Measurements from ENCODE around the gene MAGI1.
"Not testable (repeated sequence)": the region's sequence is repeated elsewhere in the genome, so short reads cannot be mapped to it uniquely, and the experiment has no call there.

The MAGI1 gene

DNA sequence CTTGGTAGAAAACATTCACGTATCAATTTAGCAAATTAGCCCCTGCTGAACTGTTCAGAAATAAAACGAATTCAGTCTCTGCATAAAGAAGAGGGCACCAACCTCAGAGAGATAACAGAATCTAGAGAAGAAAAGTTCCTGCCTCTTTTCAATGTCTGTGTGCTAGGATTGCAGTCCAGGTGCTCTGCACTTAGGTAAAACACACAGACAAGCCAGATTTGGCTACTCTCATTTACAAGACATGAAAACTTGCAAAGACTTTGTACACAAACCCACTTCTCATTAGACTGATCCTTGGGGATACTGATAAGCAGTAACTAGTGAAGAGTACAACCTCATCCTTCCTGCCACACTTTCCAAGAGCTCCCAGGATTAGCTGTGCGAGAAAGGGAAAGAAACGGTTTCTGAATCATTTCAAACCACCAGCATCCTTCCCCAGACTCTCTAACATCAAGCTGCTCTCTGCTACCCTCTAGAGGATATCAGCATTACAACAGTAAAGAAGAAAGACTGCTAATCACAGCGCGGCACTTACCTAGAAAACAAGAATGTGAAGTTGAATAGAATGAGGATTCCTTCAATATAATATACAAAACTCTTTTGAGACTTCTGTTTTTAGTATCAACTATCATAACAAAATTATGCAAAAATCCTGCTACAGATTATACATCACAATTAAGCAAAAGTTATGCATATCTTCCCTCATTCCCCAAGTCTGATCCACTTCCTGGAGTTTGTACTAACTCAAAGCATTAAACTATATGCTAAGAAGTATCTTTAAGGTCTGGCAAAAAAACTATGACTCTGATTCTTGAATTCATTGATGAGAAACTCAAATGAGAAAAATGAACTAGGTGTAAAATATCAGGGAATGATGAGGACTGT is 306.4 kb downstream of the MAGI1 start:
- no peak for DNase-seq

DNA sequence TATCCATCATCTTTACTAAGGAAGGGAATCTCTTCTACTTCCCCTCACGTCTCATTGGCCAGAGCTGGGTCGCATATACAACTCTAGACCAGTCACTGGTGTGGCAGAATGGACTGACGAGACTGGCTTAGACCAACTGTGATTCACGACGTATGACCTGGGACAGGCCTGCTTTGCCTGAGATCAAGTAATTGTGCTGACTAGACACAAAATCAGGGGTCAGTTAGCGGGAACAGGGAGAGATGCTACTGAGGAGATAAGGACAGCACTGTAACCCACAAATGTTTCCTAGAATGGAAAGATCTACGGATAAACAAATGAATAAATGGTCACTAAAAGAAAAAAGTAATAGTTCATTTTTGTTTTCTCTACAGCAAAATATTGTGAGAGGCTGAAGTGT is 308.3 kb downstream of the MAGI1 start:
- no peak for DNase-seq

DNA sequence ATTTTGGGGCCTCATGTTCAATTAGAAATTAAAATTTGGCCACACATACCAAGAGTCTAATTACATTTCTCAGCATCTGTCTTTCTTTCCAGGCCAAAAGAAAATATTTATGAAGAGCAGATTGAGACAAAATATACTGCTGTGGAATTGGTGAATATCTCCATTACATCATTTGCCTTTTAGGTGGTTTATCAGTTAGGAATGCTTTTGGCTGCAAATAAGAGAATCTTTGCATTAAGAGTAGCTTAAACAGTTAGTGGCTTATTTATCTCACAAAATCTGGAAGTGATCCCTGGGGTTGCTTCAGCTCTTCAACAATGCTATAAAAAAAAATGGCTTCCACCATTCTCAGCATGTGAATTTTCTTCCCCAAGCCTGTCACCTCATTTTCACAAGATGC is 308.7 kb downstream of the MAGI1 start:
- no peak for DNase-seq

DNA sequence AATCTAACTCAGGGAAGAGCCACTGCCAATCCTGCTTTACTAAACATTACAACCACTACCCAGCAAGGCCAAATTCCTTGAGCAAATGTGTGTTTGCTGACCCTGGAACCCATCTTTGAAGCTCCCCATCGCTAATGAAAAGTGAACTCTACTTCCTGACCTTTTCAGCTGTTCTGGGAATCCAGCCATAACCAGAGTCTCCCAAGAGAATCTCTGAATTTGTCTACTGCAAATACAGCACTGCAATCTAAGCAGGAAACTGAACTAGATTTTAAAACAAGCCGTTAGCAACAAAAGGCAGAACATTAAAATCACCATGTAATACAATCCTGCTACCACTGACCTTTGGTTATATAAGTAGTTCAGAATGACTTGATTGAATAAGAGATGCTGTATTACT is 309.2 kb downstream of the MAGI1 start:
- peak; percentile 61 for DNase-seq

DNA sequence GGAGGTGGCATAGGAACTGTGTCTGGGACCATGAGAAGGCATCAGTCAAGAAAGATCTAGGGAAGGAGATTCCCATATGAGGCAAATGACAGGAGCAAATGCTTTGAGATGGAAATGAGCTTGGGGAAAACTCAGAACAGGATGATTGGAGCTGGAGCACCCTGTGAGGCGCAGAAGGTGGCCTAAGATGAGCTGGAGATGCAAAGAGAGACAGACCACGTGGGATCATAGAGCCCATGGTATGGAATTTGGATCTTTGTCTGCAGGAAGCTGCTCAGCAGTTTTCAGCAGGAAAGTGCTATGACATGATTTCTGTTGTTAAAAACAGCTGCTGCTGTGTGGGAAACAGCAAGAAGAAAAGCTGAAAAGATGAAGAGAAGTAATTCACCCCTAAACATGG is 310.6 kb downstream of the MAGI1 start:
- DNase-seq: no peak

DNA sequence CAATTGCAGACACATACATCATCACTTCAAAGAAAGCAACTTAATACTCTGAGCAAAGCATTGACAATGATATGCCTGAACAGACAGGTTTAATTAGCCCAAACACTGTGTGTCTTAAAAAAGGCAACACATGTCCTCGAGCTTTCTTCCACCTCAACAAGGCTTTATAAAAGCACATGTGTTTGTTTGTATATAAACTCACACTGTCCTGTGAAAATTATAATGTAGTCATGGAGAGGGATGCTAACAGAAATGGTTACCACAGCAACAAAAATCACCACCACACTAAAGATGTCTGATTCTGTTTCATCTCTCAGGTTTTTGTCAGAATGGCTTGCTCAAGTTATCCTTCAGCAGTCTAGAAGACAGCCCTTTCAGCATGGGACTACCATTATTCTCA is 314.7 kb downstream of the MAGI1 start:
- DNase-seq: no peak

DNA sequence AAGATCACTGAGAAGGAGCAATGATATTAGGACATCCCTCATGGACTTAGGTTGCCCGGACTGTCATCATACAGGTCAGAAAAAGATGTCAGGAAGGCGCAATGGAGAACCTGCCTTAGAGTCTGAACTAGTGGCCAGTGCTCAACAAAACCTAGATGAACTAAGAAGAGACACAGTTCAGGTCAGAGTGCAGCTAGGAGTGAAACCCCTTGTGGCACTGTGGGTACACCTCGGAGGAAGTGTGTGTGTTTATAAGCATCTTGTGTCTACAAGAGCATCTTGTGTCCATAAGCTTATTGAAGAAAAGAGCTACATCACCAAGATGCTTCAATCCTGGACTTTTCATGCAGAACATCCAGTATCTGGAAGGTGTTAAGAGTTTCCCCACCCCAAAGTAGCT is 315.7 kb downstream of the MAGI1 start:
- DNase-seq: no peak

DNA sequence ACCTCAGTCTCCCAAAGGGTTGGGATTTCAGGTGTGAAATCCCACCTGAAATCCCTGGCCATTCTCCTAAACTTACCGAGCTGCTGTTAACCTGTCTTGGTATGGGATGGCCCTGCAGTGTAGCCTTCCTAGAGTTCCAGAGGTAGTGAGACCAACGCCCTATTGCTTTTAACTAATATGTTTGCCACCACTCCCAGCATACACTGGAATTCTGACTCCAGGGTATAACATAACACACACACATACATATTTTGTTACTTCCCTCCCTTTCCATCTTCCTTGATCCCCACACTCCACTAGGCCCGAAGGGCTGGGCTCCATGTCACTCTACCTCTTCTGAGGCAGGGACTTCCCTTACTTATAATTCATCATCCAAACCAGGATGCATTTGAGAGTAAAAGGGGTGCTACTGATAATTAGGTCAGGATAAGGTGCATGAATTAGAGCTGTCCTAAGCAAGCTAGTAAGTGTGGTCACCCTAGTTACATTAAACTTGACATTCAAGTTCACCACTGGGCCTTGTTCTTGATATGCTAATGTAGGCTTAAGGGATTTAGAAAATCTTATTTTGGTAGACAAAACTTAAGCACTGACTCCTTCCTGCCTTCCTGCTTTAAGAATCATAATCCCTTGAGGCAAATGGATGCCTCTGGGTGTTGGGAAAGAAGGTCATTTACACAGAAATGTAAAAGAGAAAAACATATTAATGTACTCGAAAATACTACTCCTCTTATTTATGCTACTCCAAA is 317.6 kb downstream of the MAGI1 start:
- DNase-seq: no peak

DNA sequence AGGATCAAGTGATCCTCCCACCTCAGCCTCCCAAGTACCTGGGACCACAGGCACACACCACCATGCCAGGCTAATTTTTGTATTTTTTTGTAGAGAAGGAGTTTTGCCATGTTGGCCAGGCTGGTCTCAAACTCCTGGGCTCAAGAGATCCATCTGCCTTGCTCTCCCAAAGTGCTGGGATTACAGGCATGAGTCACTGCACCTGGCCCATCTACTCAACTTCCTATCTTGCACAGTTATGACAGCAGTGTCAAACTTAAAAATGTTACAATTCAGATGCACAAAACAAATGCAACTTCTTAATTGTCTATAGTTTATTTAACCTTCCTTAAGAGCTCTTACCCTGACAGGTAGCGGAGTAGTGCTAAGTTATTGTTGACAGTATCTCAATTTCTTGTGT is 319.1 kb downstream of the MAGI1 start:
- DNase-seq: not testable (repeated sequence)

DNA sequence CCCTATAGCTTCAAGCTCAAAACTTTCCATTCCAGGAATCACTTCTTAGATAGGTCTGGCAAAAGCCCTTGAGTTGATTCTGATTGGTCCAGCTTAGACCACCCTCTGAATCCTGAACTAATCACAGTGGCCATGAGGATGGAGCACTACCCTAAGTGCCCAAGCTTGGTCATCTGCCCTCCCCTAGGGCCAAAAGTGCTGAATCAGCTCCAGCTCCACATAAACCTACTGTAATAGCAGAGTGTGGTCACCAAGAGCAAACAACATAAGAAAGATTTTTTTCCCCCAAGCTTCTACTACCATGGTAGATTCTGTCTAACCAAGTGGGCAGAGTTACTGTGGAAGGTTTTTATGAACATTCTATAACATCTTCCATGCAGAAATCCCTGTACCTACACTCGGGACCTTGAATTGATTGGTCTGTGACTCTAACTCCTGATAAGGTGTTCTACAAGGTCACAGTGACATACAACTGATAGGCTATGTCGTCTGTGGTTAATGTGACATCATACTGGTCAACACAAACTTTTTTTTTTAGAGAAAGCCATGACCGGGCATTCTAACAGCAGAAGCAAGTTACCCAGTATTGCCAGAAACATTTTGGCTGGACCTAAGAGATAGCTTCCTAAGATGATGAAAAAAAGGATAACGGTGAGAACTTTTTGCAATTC is 320.9 kb downstream of the MAGI1 start:
- no peak for DNase-seq

DNA sequence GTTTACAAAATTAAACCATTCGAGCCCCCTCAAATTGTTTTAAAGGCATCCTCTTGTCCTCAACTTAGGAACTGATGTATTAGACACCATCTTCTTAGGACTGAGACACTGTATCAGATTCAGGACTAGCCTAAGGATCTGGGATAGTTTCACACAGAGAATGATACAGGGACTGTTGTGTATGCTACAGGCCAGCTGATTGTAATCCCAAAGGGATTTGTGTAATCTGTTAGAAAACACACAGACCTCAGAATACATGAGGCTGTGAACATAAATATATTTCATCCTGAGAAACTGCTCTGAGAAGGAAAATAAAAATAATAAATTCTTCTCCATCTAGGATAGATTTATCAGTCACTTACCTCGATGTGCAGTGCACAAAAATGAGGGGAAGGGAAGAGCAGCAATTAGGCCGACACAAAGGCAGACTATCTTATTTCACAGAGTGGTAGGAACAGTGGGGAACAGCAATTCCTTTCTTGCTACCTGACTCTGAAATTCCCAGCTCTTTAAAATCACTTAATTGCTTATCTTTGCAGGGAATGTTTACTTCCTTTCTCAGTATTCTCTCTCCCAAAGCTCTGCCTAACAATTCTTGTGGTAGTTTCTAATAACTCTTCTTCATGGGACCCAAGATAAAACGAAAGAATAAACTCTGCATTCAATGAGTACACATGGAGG is 322.5 kb downstream of the MAGI1 start:
- no peak for DNase-seq

DNA sequence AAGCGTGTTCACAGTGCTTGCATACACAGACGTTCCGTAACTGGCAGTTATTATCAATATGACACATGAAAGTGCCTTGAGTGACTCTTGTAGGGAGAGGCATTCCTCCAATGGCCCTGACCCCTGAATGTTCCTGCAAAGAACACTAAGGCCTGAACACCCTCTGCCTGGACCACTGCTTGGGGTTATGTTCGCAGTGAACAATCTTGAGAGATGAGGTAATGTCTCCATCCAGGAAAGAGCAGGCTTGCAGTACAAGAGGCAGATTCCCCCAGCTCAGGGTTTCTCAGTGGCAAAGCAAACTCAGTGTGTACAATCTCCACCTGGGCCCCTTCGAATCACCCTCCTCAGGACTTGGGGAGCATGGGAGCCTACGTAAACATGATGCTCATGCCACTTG is 324.6 kb downstream of the MAGI1 start:
- DNase-seq: no peak

DNA sequence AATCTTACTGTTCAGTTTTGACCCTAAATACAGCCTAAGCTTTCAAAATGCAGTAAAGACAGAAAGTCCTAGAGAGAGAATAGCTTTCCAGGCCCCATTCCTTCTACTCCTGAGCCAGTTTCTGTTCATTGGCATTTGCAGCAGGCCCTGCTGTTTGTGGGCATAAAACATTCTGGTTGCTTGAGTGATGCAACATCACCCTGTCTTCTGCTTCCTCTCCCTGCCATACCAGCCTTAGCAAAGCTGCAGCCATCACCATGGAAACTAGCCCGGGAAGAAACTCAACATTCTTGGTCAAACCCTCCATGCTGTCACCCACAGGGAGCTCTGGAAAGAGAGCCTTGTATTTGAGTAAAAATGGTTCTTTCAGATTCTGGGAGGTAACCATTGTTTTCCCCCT is 325.7 kb downstream of the MAGI1 start:
- peak; percentile 35 for DNase-seq

DNA sequence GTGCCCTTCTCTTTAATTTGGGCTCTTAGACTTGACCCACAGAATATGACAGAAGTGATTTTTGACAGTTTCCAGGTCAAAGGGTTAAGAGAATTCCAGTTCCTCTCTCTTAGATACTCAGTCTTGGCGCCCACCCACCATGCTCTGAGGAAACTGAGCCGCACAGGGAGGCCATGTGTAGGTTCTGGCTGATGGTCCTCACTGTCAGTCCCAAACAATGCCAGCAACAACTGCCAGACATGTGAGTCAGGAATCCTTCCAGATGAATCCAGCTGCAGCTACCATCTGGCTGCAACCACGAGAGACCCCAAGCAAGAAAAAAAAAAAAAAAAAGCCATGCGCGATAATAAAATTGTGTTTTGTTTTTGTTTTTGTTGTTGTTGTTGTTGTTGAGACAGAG is 326.6 kb downstream of the MAGI1 start:
- peak; percentile 41 for DNase-seq

DNA sequence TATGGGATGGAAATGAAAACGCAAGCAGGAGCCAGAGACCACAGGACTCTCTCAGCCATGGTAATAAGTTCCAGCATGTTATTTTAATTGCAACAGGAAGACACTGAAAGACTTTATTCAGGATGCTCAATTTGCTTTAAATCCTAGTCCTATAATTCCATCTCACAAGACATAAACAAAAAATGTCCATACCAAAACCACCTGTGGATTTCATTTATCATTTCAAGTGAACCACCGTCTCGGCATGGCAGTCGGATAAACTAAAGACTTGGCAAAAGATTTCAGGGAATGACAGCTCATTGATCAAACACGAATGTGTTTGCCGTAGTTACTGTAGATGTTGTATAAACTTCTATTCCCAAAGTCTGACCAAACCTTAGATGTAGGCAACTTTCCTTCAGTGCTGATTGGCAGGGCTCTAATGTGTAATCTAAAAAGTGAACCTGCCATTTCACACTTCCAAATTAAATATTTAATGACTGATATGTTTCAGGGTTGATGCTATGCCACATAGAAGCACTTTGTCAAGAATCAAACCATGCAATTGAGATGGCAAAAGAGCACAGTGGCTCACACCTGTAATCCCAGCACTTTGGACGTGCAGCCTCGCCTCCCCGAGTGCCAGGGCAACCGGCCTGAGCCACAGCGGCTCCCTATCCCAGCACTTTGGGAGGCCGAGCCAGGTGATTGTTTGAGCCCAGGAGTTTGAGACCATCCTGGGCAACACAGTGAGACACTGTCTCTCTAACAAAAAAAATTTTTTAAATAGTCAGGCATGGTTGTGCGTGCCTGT is 331.7 kb downstream of the MAGI1 start:
- DNase-seq: no peak

DNA sequence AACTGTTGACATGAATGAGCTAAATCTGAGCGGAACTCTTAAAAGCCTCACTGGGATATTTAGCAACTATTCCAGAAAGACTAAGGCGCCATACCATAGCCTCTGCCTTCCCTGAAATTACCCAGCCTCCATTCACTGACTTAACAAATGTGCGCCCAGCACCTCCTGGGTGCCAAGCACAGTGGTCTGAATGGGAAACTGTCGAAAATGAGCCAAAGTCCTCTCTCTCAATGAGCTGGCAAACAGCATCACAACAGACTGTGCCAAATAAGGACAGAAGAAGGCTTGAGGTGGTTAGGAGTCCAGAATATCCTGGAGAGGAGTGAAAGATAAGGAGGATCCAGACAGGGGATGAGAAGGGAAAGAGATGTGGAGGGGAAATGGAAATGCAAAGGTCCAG is 332.4 kb downstream of the MAGI1 start:
- no peak for DNase-seq

DNA sequence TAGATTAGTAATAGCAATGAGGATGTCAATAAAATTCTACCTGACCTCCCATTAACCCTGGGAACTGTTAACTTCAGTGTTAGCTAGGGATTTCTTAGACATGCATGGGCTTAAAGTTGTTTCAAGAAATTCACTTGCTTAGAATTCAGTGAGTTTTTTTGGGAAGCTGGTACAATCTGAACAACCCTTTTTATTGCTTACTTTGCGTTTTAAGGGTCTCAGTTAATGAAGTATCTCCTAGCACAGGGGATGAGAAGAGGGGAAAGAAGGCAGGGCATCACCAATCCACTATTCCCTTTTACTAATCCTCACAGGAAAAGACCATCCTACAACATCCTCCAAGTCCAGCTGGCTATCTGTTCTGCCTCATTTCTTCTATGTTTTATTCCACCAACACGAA is 334.9 kb downstream of the MAGI1 start:
- DNase-seq: no peak

DNA sequence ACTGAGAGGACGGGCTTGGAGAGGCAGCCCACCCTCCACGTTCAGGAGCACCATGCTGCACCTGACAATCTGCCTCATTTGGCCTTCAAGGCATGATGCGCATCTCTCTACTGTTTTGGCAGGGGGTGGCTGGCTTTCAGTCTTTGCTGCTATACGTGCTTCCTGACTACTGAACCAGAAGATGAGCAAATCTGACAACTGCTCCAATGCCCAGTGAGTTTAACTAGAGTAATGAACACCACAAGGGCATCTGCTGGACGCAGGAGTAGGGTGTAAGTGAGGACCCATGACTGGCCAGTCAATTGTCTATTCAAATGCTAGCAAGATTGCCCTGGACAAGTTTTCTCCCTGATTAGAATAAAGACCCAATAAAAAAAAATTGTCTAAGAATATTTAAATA is 335.7 kb downstream of the MAGI1 start:
- no peak for DNase-seq

DNA sequence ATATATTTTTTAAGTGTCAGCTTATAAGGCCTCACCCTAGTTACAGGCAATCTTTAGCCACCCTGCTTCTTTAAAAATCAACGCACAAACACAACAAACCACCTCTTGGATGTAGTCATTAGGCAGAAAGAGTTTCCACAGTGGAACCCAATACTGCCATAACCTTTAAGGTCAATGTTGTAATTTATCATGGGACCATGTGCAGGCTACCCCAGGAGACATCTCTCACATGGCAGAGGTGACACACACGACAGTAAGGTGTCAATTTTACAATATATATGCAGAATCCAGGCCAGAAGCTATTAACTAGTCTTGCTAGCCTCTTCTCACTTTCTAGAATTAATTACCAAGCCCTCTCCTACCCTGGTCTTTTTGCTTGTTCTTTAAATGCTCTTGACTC is 336.5 kb downstream of the MAGI1 start:
- no peak for DNase-seq

DNA sequence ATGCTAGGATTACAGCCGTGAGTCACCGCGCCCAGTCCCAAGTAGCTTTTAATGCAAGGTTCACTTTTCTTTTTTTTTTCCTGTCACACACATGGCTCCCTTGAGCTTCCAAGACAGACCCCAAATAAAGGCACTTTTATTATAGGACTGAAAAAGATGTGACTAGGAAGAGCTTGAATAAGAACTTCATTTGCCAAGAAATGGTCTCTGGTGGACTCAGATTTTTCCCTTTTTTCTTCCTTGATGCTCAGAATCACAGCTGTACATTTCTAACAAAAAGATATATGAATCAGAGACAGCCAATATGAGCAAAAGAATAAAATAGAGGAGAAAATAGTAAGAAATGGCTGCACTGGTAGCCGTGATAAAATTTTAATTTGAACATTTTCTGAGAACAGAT is 337.2 kb downstream of the MAGI1 start:
- DNase-seq: no peak

DNA sequence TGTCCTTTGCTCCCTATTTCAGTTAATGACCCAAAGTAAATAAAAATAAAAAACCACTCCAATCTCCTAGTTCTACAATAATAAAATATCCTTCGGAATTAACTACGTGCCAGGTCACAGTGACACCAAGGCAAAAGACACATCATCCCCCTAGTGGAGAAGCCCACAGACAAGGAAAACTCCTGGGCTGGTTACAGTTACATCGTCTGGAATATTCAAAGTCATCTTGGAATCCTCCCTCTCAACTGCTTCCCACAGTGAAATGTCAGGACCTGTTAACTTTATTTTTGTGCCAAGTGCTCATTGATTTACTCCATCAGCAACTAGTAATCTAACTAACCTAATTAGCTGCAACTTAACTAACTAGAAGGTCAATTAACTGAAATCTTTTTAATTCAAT is 349.3 kb downstream of the MAGI1 start:
- DNase-seq: no peak

DNA sequence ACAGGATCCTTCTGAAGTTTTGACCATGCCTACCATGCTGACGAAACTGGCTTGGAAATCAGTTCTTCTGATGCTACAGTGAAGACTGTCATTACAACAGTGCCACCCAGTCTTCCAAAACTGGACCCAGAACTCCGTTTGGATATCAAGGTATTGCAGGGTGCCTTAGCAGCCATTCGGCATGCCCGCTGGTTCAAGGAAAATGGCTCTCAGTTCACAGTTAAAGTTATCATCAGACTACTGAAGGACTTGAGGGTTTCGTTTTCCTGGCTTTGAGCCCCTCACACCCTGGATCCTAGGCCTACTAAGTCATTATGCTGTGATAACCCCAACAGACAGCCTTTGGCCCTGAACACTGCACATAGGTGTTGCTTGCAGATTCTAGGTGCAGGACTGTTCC is 351.0 kb downstream of the MAGI1 start:
- DNase-seq: no peak

Data from left hindlimb (tissue), 1 donor.